Activated T-cell treated with anti-CD3 and anti-CD28 coated beads, Interleukin-2, amount 50 U/mL, for 48 hours (primary cell): ENCODE measurements around the gene RCOR1.
A peak's percentile ranks its signal among the peaks of the same experiment; 100 is the strongest.
"Not testable (repeated sequence)": the region's sequence is repeated elsewhere in the genome, so short reads cannot be mapped to it uniquely, and the experiment has no call there.

Source experiments
- DNase-seq, 2 experiments: peaks; one replicate each; pipeline ENCODE4 v3.0.0-alpha.2; 2020

RCOR1 gene

GRCh38 chr14:102571478-102572042, 20.9 kb upstream of the RCOR1 start:
- no peak for DNase-seq

- not testable (repeated sequence) for DNase-seq
These were observed 19.3 kb upstream of the RCOR1 start for GRCh38 chr14:102573161-102573560.

- DNase-seq, result no peak
These were observed 18.8 kb upstream of the RCOR1 start for GRCh38 chr14:102573591-102574046.

- DNase-seq, result no peak
These were observed 17.9 kb upstream of the RCOR1 start for GRCh38 chr14:102574281-102575159.

- no peak for DNase-seq
These were observed 17.1 kb upstream of the RCOR1 start for GRCh38 chr14:102575160-102575845.

GRCh38 chr14:102575846-102576428, 16.5 kb upstream of the RCOR1 start:
- DNase-seq, result not testable (repeated sequence)

GRCh38 chr14:102578821-102579220, 13.6 kb upstream of the RCOR1 start:
- no peak for DNase-seq

- no peak for DNase-seq
These were observed 12.5 kb upstream of the RCOR1 start for GRCh38 chr14:102579696-102580549.

- DNase-seq, result no peak
These were observed 11.8 kb upstream of the RCOR1 start for GRCh38 chr14:102580550-102581110.

GRCh38 chr14:102581193-102581592, 11.3 kb upstream of the RCOR1 start:
- DNase-seq, result no peak

GRCh38 chr14:102583726-102584125, 8.7 kb upstream of the RCOR1 start:
- no peak for DNase-seq

- DNase-seq, result no peak
These were observed 7.3 kb upstream of the RCOR1 start for GRCh38 chr14:102584871-102585869.

GRCh38 chr14:102586420-102587104, 5.9 kb upstream of the RCOR1 start:
- DNase-seq, result no peak

- no peak for DNase-seq
These were observed 3.6 kb upstream of the RCOR1 start for GRCh38 chr14:102588821-102589220.

- DNase-seq, result no peak
These were observed 2.6 kb upstream of the RCOR1 start for GRCh38 chr14:102589761-102590290.

GRCh38 chr14:102590667-102591099, 1.8 kb upstream of the RCOR1 start:
- peak; percentile 23 for DNase-seq

GRCh38 chr14:102591372-102591943, 991 bp upstream of the RCOR1 start:
- no peak for DNase-seq

GRCh38 chr14:102592763-102593060, 263 bp downstream of the RCOR1 start:
- DNase-seq, result no peak

- DNase-seq, result peak; percentile 63 to 70
These were observed 794 bp downstream of the RCOR1 start for GRCh38 chr14:102593061-102593824.
